ENCODE data around the gene GID8. TPM values are rescaled to one million over a fixed set of nuclear protein-coding genes. Genes with fewer than 3 reads are reported as not detected.

GID8 gene
- polyA plus RNA-seq, 1 donor from 2014 or later: 54.8 TPM

- Histone ChIP-seq H3F3A (ENCODE audit: insufficient read depth, low read length, poor library complexity, severe bottlenecking) (no peaks in the 10 kb centered on the region), H3K9me2 (ENCODE audit: insufficient read depth, low read length) (no peaks in the 10 kb centered on the region), H3K79me2 (replicated peaks; ENCODE audit: insufficient read depth, low read length) (no peaks in the 10 kb centered on the region), H3K9me3 (ENCODE audit: low read length) (no peaks in the 10 kb centered on the region), H2AFZ (ENCODE audit: low read depth, low read length) (no peak overlapping the region), H3K27ac (ENCODE audit: low read length) (no peak overlapping the region), H3K4me2 (ENCODE audit: low read length) (no peak overlapping the region), H3K9ac (ENCODE audit: low read length) (no peak overlapping the region), H3K4me3 (ENCODE audit: low read length) (no peak overlapping the region), H3K27me3 (ENCODE audit: insufficient read depth, low read depth, low read length) (no peaks in the 10 kb centered on the region), H3K36me3 (ENCODE audit: insufficient read depth, low read length) (no peaks in the 10 kb centered on the region), H4K20me1 (ENCODE audit: insufficient read depth) (no peaks in the 10 kb centered on the region)
- TF ChIP-seq, protein P1, sequence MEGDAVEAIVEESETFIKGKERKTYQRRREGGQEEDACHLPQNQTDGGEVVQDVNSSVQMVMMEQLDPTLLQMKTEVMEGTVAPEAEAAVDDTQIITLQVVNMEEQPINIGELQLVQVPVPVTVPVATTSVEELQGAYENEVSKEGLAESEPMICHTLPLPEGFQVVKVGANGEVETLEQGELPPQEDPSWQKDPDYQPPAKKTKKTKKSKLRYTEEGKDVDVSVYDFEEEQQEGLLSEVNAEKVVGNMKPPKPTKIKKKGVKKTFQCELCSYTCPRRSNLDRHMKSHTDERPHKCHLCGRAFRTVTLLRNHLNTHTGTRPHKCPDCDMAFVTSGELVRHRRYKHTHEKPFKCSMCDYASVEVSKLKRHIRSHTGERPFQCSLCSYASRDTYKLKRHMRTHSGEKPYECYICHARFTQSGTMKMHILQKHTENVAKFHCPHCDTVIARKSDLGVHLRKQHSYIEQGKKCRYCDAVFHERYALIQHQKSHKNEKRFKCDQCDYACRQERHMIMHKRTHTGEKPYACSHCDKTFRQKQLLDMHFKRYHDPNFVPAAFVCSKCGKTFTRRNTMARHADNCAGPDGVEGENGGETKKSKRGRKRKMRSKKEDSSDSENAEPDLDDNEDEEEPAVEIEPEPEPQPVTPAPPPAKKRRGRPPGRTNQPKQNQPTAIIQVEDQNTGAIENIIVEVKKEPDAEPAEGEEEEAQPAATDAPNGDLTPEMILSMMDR (IDR thresholded peaks at IDR 0.05; ENCODE audit: poor library complexity, severe bottlenecking): no peak
- TF ChIP-seq TAF1 (IDR thresholded peaks at IDR 0.05; ENCODE audit: low read depth): no peak
- no peak for TF ChIP-seq EP300 (conservative IDR thresholded peaks at IDR 0.05; ENCODE audit: poor library complexity, severe bottlenecking)
- no peak for TF ChIP-seq SMC3 (conservative IDR thresholded peaks at IDR 0.05; ENCODE audit: poor library complexity)
- no peak for TF ChIP-seq RAD21 (conservative IDR thresholded peaks at IDR 0.05)
- TF ChIP-seq EZH2 (IDR thresholded peaks at IDR 0.05; ENCODE audit: borderline replicate concordance, insufficient read depth, low read length, poor library complexity, severe bottlenecking): no peak
Observed at GRCh38 chr20:62991196-62991807, 53.4 kb downstream of the GID8 start.

DNA sequence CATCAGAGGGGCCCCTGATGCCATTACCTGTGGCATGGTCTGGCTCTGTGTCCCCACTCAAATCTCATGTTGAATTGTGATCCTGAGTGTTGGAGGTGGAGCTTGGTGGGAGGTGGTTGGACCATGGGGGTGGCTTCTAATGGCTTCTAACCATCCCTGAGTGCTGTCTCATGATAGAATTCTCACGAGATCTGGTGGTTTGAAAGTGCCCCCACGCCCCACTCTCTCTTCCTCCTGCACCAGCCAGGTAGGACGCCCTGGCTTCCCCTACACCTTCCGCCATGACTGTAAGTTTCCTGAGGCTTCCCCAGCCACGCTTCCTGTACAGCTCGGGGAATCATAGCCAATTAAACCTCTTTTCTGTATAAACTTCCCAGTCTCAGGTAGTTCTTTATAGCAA, 53.9 kb downstream of the GID8 start:
- Histone ChIP-seq H3K79me2 (replicated peaks; ENCODE audit: insufficient read depth, low read length) (no peaks in the 10 kb centered on the region), H3K4me2 (ENCODE audit: low read length) (no peak overlapping the region), H3K9me2 (ENCODE audit: insufficient read depth, low read length) (no peaks in the 10 kb centered on the region), H3F3A (ENCODE audit: insufficient read depth, low read length, poor library complexity, severe bottlenecking) (no peaks in the 10 kb centered on the region), H3K27me3 (ENCODE audit: insufficient read depth, low read depth, low read length) (no peaks in the 10 kb centered on the region), H4K20me1 (ENCODE audit: insufficient read depth) (no peaks in the 10 kb centered on the region), H3K27ac (ENCODE audit: low read length) (no peak overlapping the region), H3K36me3 (ENCODE audit: insufficient read depth, low read length) (no peaks in the 10 kb centered on the region), H3K9ac (ENCODE audit: low read length) (no peak overlapping the region), H3K9me3 (ENCODE audit: low read length) (no peaks in the 10 kb centered on the region), H2AFZ (ENCODE audit: low read depth, low read length) (no peak overlapping the region), H3K4me3 (ENCODE audit: low read length) (no peak overlapping the region)
- no peak for TF ChIP-seq EZH2 (IDR thresholded peaks at IDR 0.05; ENCODE audit: borderline replicate concordance, insufficient read depth, low read length, poor library complexity, severe bottlenecking)
- TF ChIP-seq, protein P1 (IDR thresholded peaks at IDR 0.05; ENCODE audit: poor library complexity, severe bottlenecking): no peak
- no peak for TF ChIP-seq POLR2AphosphoS5 (IDR thresholded peaks at IDR 0.05)
- no peak for TF ChIP-seq TAF1 (IDR thresholded peaks at IDR 0.05; ENCODE audit: low read depth)
- no peak for TF ChIP-seq RAD21 (conservative IDR thresholded peaks at IDR 0.05)
- no peak for TF ChIP-seq EP300 (conservative IDR thresholded peaks at IDR 0.05; ENCODE audit: poor library complexity, severe bottlenecking)
- no peak for TF ChIP-seq REST (IDR thresholded peaks at IDR 0.05; ENCODE audit: borderline replicate concordance)
- no peak for TF ChIP-seq MXI1 (conservative IDR thresholded peaks at IDR 0.05; ENCODE audit: poor library complexity, severe bottlenecking)
- TF ChIP-seq SMC3 (conservative IDR thresholded peaks at IDR 0.05; ENCODE audit: poor library complexity): no peak
